Skeletal muscle satellite cell (primary cell): ENCODE results near the gene IL17REL.

Experiments used
- H3K27me3 ChIP-seq: 2 replicates; pipeline ENCODE4 v1.7.0; 2013; ENCODE audit warnings: low read length; ENCODE audit not compliant: control insufficient read depth, insufficient read depth
- H3K36me3 ChIP-seq: 2 replicates; pipeline ENCODE4 v1.7.0; 2013; ENCODE audit warnings: mild to moderate bottlenecking, control low read depth, low read length; ENCODE audit not compliant: insufficient read depth
- H3K4me1 ChIP-seq: 2 replicates; pipeline ENCODE4 v1.7.0; 2013; ENCODE audit warnings: low read length; ENCODE audit not compliant: control insufficient read depth, insufficient read depth
- H3K4me2 ChIP-seq: 2 replicates; pipeline ENCODE4 v1.7.0; 2013; ENCODE audit warnings: mild to moderate bottlenecking, low read length
- H3K4me3 ChIP-seq: 2 replicates; pipeline ENCODE4 v1.7.0; 2013; ENCODE audit warnings: low read length
- H3K9ac ChIP-seq: 2 replicates; pipeline ENCODE4 v1.7.0; 2013; ENCODE audit warnings: mild to moderate bottlenecking, low read depth, low read length, moderate library complexity
- H3K9me3 ChIP-seq: replicated peaks from 2 replicates; pipeline ENCODE4 v1.7.0; 2013; ENCODE audit warnings: mild to moderate bottlenecking, control low read depth, low read length

IL17REL gene

DNA sequence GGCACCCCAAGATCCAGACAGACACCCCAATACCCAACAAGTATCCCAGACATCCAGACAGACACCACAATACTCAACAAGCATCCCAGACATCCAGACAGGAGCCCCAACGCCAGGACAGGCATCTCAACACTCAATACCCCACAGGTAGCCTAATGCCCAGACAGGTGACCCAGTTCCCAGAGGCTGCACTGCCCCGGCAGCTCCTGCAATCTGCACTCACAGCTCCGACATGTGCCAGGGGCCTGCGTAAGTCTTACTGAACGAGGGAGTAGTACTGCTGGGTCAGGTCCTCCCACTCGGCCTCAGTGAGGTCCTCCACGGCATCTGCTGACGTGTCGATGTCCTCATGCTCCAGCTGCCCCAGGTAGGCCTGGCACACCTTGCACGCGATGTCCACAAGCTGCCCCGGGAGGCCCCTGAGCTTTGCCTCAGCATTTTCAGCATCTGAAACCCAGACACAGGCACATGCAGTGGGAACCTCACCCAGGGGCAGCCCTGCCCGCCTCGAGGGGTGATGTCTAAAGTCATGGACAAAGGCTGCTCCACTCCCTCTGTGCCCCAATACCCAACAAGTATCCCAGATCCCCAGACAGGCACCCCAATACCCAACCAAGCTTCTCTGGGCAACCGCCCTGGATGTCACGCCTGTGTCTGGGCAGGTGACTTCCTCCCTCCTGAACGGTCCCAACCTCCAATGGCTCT lies 28.9 kb upstream of the IL17REL start:
- no peaks in the 10 kb centered on the region for H3K9me3 ChIP-seq
- no peaks in the 10 kb centered on the region for H3K4me1 ChIP-seq
- no peak overlapping the region for H3K9ac ChIP-seq
- no peak overlapping the region for H3K4me3 ChIP-seq
- peaks cover 22% of the 10 kb centered on the region for H3K27me3 ChIP-seq
- no peaks in the 10 kb centered on the region for H3K36me3 ChIP-seq
- H3K4me2 ChIP-seq, result no peak overlapping the region

DNA sequence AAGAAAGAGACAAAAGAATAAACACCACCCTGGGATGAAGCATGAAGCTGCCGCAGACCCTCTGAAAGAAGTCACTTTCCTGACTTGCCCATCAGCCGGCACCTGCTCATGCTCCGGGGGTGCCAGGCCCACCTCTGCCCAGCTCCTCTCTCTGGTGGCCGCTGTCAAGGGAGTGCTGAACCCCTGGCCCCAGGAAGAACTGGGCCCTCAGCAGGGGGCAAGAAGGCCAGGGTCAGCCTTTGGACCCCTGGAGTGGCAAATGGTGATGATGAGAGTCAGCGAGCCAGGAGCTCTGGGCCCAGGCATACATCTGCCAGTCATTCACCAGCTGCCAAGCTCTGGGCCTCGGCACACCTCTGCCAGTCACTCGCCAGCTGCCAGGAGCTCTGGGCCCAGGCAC lies 28.2 kb upstream of the IL17REL start:
- H3K27me3 ChIP-seq, result peaks cover 22% of the 10 kb centered on the region
- H3K36me3 ChIP-seq, result no peaks in the 10 kb centered on the region
- no peak overlapping the region for H3K9ac ChIP-seq
- H3K4me3 ChIP-seq, result no peak overlapping the region
- H3K4me1 ChIP-seq, result no peaks in the 10 kb centered on the region
- H3K9me3 ChIP-seq, result no peaks in the 10 kb centered on the region
- H3K4me2 ChIP-seq, result no peak overlapping the region

GRCh38 chr22:50039669-50040443 lies 27.3 kb upstream of the IL17REL start:
- H3K36me3 ChIP-seq, result no peaks in the 10 kb centered on the region
- H3K9ac ChIP-seq, result no peak overlapping the region
- H3K4me3 ChIP-seq, result no peak overlapping the region
- no peaks in the 10 kb centered on the region for H3K9me3 ChIP-seq
- H3K4me2 ChIP-seq, result no peak overlapping the region
- peaks cover 27% of the 10 kb centered on the region for H3K27me3 ChIP-seq
- H3K4me1 ChIP-seq, result no peaks in the 10 kb centered on the region

- no peaks in the 10 kb centered on the region for H3K4me1 ChIP-seq
- H3K36me3 ChIP-seq, result no peaks in the 10 kb centered on the region
- no peak overlapping the region for H3K4me2 ChIP-seq
- no peaks in the 10 kb centered on the region for H3K9me3 ChIP-seq
- peaks cover 33% of the 10 kb centered on the region for H3K27me3 ChIP-seq
- H3K9ac ChIP-seq, result no peak overlapping the region
- H3K4me3 ChIP-seq, result no peak overlapping the region
Measured at GRCh38 chr22:50035976-50036724, 23.6 kb upstream of the IL17REL start.

GRCh38 chr22:50035131-50035881 lies 22.7 kb upstream of the IL17REL start:
- Histone ChIP-seq H3K4me1 (no peaks in the 10 kb centered on the region), H3K9me3 (no peaks in the 10 kb centered on the region), H3K9ac (no peak overlapping the region), H3K4me3 (no peak overlapping the region), H3K27me3 (peaks cover 33% of the 10 kb centered on the region), H3K36me3 (no peaks in the 10 kb centered on the region), H3K4me2 (no peak overlapping the region)

DNA sequence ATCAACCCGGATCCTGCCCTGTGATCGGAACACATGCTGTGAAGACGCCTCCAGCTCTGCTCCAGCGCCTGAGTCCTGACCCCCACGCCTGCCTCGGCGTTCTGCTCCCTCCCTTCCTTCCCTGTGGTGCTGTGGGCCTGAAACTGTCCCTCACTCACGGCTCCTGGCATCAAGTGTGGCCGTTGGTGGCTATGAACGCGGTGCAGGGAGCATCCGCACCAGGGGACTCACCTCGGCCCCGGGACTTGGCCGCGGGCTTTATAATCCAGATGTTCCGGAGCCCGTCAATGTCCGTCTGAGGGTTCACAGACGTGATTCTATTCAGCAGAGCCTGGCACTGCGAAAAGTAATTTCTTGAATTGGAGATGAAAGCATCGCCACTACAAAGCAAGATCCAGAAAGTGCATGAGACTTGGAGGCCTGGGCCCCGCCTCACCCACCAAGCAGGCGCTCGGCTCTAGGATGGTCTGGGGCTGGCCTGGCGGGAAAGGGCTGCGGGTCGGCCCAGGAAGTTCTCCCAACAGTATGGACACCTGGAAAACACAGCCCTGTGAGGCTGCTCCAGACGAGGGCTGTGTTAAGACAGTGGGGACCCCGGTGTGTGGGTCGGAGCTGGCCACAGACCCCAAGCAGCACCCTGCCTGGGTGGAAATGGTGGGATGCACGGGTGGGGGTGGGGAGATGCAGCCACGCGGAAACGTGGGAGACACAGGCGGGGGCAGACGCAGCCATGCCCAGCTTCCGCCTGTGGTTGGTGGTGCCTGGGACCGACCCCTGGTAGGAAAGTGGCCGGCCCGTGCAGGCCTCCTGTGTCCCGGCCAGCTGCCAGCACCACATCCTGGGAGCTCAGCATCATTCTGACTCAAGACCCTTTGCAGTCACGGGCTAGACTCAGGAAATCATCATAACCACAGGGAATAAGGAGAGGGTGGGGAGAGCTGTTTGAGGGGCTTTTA lies 21.8 kb upstream of the IL17REL start:
- Histone ChIP-seq H3K9me3 (no peaks in the 10 kb centered on the region), H3K4me1 (no peaks in the 10 kb centered on the region), H3K9ac (no peak overlapping the region), H3K27me3 (peaks cover 33% of the 10 kb centered on the region), H3K4me2 (no peak overlapping the region), H3K4me3 (no peak overlapping the region), H3K36me3 (no peaks in the 10 kb centered on the region)

- no peaks in the 10 kb centered on the region for H3K36me3 ChIP-seq
- H3K4me1 ChIP-seq, result peaks cover under 1% of the 10 kb centered on the region
- H3K27me3 ChIP-seq, result peaks cover 33% of the 10 kb centered on the region
- H3K4me3 ChIP-seq, result no peak overlapping the region
- no peak overlapping the region for H3K9ac ChIP-seq
- no peaks in the 10 kb centered on the region for H3K9me3 ChIP-seq
- no peak overlapping the region for H3K4me2 ChIP-seq
Measured at GRCh38 chr22:50032941-50033601, 20.5 kb upstream of the IL17REL start.

GRCh38 chr22:50032109-50032871 lies 19.7 kb upstream of the IL17REL start:
- Histone ChIP-seq H3K4me1 (peaks cover 7% of the 10 kb centered on the region), H3K4me3 (no peak overlapping the region), H3K9me3 (no peaks in the 10 kb centered on the region), H3K9ac (no peak overlapping the region), H3K27me3 (peaks cover 33% of the 10 kb centered on the region), H3K36me3 (no peaks in the 10 kb centered on the region), H3K4me2 (no peak overlapping the region)

GRCh38 chr22:50031189-50032091 lies 18.9 kb upstream of the IL17REL start:
- H3K9me3 ChIP-seq, result no peaks in the 10 kb centered on the region
- peaks cover 7% of the 10 kb centered on the region for H3K4me1 ChIP-seq
- no peak overlapping the region for H3K4me2 ChIP-seq
- H3K9ac ChIP-seq, result no peak overlapping the region
- H3K36me3 ChIP-seq, result no peaks in the 10 kb centered on the region
- peaks cover 33% of the 10 kb centered on the region for H3K27me3 ChIP-seq
- no peak overlapping the region for H3K4me3 ChIP-seq
